K562 (cell line): Measurements from ENCODE around the gene RNF224. TPM values are rescaled to one million over a fixed set of nuclear protein-coding genes. Genes with fewer than 3 reads are reported as not detected.

Experiments
- ELF1 ChIP-seq: fragments of 200-800 bp; sonication (Bioruptor generic); IDR thresholded peaks from 2 replicates; pipeline ENCODE4 v1.6.1; 2016; ENCODE audit warnings: missing genetic modification characterization, missing compliant biosample characterization
- HIVEP1 ChIP-seq: fragments of 250-450 bp; sonication (Bioruptor Pico); IDR thresholded peaks from 2 replicates; pipeline ENCODE4 v1.4.0; 2020; ENCODE audit warnings: mild to moderate bottlenecking
- KLF13 ChIP-seq: fragments of 450-650 bp; IDR thresholded peaks from 2 replicates; pipeline ENCODE4 v1.6.1; 2016; ENCODE audit warnings: missing genetic modification characterization, low read depth, mild to moderate bottlenecking, missing compliant biosample characterization, moderate library complexity, borderline replicate concordance
- MTA2 ChIP-seq: fragments of 450-650 bp; IDR thresholded peaks from 2 replicates; pipeline ENCODE4 v1.6.1; 2016; ENCODE audit warnings: low read depth
- MYBL2 ChIP-seq, 2 experiments: fragments of 450-650 bp in 1 of 2; sonication (generic) in 1 of 2; formaldehyde crosslinking in 1 of 2; IDR thresholded peaks; 2 replicates each; pipeline versions ENCODE4 v1.6.1 to v1.8.1; 2017 to 2022; ENCODE audit warnings: borderline replicate concordance in 1 of 2, inconsistent platforms in 1 of 2, low read depth in 1 of 2, mild to moderate bottlenecking in 1 of 2, missing genetic modification reagents in 1 of 2, moderate library complexity in 1 of 2
- POLR2B ChIP-seq: fragments of 450-650 bp; IDR thresholded peaks from 2 replicates; pipeline ENCODE4 v1.6.1; 2018; ENCODE audit warnings: low read depth; ENCODE audit not compliant: partially characterized antibody
- SAFB ChIP-seq: fragments of 200-400 bp; formaldehyde crosslinking; IDR thresholded peaks from 2 replicates; pipeline ENCODE4 v1.6.1; 2017; ENCODE audit warnings: low read depth, low read length, borderline replicate concordance
- SIN3A ChIP-seq, 2 experiments: fragments of 150-350 bp in 1 of 2; IDR thresholded peaks; 2 replicates each; pipeline ENCODE4 v1.6.1; 2011 to 2016; ENCODE audit warnings: borderline replicate concordance in 2 of 2, low read depth in 2 of 2, low read length in 2 of 2, mild to moderate bottlenecking in 2 of 2, moderate library complexity in 2 of 2; ENCODE audit not compliant: control insufficient read depth in 1 of 2
- SREBF2 ChIP-seq: sonication (generic); formaldehyde crosslinking; IDR thresholded peaks from 2 replicates; pipeline ENCODE4 v1.4.0; 2020; ENCODE audit warnings: mild to moderate bottlenecking, missing genetic modification reagents
- TCF3 ChIP-seq: sonication (generic); formaldehyde crosslinking; IDR thresholded peaks from 2 replicates; pipeline ENCODE4 v1.4.0; 2020; ENCODE audit warnings: mild to moderate bottlenecking, missing genetic modification reagents
- USF1 ChIP-seq: sonication (generic); formaldehyde crosslinking; IDR thresholded peaks from 2 replicates; pipeline ENCODE4 v1.9.0; 2022; ENCODE audit warnings: mild to moderate bottlenecking, missing genetic modification reagents
- ZBED1 ChIP-seq: IDR thresholded peaks from 2 replicates; pipeline ENCODE4 v1.6.1; 2014
- ZNF324 ChIP-seq: fragments of 250-450 bp; sonication (Bioruptor Pico); IDR thresholded peaks from 2 replicates; pipeline ENCODE4 v1.4.0; 2020; ENCODE audit warnings: mild to moderate bottlenecking
- ZNF354B ChIP-seq: fragments of 250-450 bp; sonication (Bioruptor Pico); IDR thresholded peaks from 2 replicates; pipeline ENCODE4 v1.4.0; 2020
- ZNF449 ChIP-seq: fragments of 250-450 bp; sonication (Bioruptor Pico); IDR thresholded peaks from 2 replicates; pipeline ENCODE4 v1.8.0; 2022; ENCODE audit warnings: moderate library complexity, mild to moderate bottlenecking, inconsistent platforms
- ZNF57 ChIP-seq: fragments of 450-650 bp; formaldehyde crosslinking; IDR thresholded peaks from 2 replicates; pipeline ENCODE4 v1.4.0; 2020; ENCODE audit warnings: mild to moderate bottlenecking, moderate library complexity
- ZNF830 ChIP-seq: fragments of 250-450 bp; sonication (Bioruptor Pico); IDR thresholded peaks from 2 replicates; pipeline ENCODE4 v1.5.0; 2021; ENCODE audit warnings: mild to moderate bottlenecking
- polyA plus RNA-seq, 8 experiments: library from polyadenylated mRNA; depleted of rRNA in 4 of 8; stranded (reverse) in 5 of 8; unstranded in 3 of 8; fragments of >200 nt; fragmentation: Nextera tagmentation in 2 of 8; fragmentation: Illumina TruSeq in 1 of 8; extraction: Ambion mirVana in 2 of 8; extraction: Trizol in 1 of 8; gene quantifications; 2 replicates each; pipeline versions ENCODE4 v1.2.1 to v1.2.3, GENCODE V29; 2011 to 2014; ENCODE audit warnings: inconsistent platforms in 1 of 8, missing spikeins in 1 of 8
- total RNA-seq, 7 experiments: library from RNA; depleted of rRNA in 6 of 7; stranded (reverse); fragments of >200 nt in 6 of 7; fragmentation: Illumina TruSeq in 2 of 7; extraction: Trizol in 2 of 7; gene quantifications; 2 replicates each; pipeline versions ENCODE4 v1.2.1 to v1.2.3, GENCODE V29; 2011 to 2021; ENCODE audit warnings: low replicate concordance in 1 of 7
- TF ChIP-seq, protein P1 (sequence below), 2 experiments: fragments of 450-650 bp; formaldehyde crosslinking in 1 of 2; IDR thresholded peaks; 2 replicates each; pipeline versions ENCODE4 v1.4.0 to v1.6.1; 2014 to 2020; ENCODE audit warnings: mild to moderate bottlenecking in 2 of 2, borderline replicate concordance in 1 of 2, low read depth in 1 of 2

Gene RNF224
- total and polyA plus RNA-seq, 9 of the 15 experiments (the other 6 are each of a cell fraction or from before 2014, with no cell fraction given), result not detected

- TF ChIP-seq ZNF324 (CRISPR knock-in tag) (peak; percentile 46; the same call in 1 of the 2 replicates), KLF13 (tag) (peak; percentile 77; the same call in 1 of the 2 replicates), HIVEP1 (CRISPR knock-in tag) (no peak), SIN3A (IDR thresholded peaks at IDR 0.05; ENCODE audit: borderline replicate concordance in 2 of 2, control insufficient read depth in 1 of 2, low read depth in 2 of 2, low read length in 2 of 2) (peak; percentile 18 to 56; a peak in 2 of 4 replicates), MYBL2 (IDR thresholded peaks at IDR 0.05; ENCODE audit: low read depth) (no peak), MYBL2 (CRISPR knock-in tag; IDR thresholded peaks at IDR 0.05; ENCODE audit: borderline replicate concordance) (0 out of 2 replicates have a peak, but pooled peaks have one; percentile 30), SREBF2 (CRISPR knock-in tag) (no peak), SAFB (peak; percentile 99), ZBED1 (peak; percentile 77; the same call in 1 of the 2 replicates), ZNF449 (CRISPR knock-in tag) (no peak), ELF1 (tag) (no peak), MTA2 (no peak), ZNF830 (CRISPR knock-in tag) (peak; percentile 64; the same call in 1 of the 2 replicates), ZNF57 (CRISPR knock-in tag) (0 out of 2 replicates have a peak, but pooled peaks have one; percentile 59), ZNF354B (CRISPR knock-in tag) (no peak), TCF3 (CRISPR knock-in tag) (peak; percentile 27; the same call in 1 of the 2 replicates), POLR2B (peak; percentile 52), USF1 (CRISPR knock-in tag) (peak; percentile 77)
- TF ChIP-seq, protein P1, sequence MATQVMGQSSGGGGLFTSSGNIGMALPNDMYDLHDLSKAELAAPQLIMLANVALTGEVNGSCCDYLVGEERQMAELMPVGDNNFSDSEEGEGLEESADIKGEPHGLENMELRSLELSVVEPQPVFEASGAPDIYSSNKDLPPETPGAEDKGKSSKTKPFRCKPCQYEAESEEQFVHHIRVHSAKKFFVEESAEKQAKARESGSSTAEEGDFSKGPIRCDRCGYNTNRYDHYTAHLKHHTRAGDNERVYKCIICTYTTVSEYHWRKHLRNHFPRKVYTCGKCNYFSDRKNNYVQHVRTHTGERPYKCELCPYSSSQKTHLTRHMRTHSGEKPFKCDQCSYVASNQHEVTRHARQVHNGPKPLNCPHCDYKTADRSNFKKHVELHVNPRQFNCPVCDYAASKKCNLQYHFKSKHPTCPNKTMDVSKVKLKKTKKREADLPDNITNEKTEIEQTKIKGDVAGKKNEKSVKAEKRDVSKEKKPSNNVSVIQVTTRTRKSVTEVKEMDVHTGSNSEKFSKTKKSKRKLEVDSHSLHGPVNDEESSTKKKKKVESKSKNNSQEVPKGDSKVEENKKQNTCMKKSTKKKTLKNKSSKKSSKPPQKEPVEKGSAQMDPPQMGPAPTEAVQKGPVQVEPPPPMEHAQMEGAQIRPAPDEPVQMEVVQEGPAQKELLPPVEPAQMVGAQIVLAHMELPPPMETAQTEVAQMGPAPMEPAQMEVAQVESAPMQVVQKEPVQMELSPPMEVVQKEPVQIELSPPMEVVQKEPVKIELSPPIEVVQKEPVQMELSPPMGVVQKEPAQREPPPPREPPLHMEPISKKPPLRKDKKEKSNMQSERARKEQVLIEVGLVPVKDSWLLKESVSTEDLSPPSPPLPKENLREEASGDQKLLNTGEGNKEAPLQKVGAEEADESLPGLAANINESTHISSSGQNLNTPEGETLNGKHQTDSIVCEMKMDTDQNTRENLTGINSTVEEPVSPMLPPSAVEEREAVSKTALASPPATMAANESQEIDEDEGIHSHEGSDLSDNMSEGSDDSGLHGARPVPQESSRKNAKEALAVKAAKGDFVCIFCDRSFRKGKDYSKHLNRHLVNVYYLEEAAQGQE (IDR thresholded peaks at IDR 0.05; ENCODE audit: borderline replicate concordance), result 0 out of 2 replicates have a peak, but pooled peaks have one; percentile 26
- TF ChIP-seq, protein P1 (CRISPR knock-in tag; IDR thresholded peaks at IDR 0.05; ENCODE audit: low read depth), result 0 out of 2 replicates have a peak, but pooled peaks have one; percentile 78
Measured at GRCh38 chr9:137240318-137240840, 13.1 kb downstream of the RNF224 start (continued).
